K562 (cell line): ENCODE measurements around the gene PLEKHF1. TPM values are rescaled to one million over a fixed set of nuclear protein-coding genes. Genes with fewer than 3 reads are reported as not detected.

Source experiments
- CEBPB ChIP-seq: fragments of 450-650 bp; IDR thresholded peaks from 2 replicates; pipeline ENCODE4 v1.6.1; 2016; ENCODE audit warnings: missing genetic modification characterization, missing compliant biosample characterization
- ELK1 ChIP-seq: sonication (generic); formaldehyde crosslinking; IDR thresholded peaks from 2 replicates; pipeline ENCODE4 v1.8.1; 2022; ENCODE audit warnings: missing genetic modification reagents
- ETV6 ChIP-seq, 3 experiments: fragments of 150-350 bp in 1 of 3; sonication (generic) in 1 of 3; formaldehyde crosslinking in 1 of 3; IDR thresholded peaks; 2 replicates each; pipeline versions ENCODE4 v1.6.1 to v1.8.0; 2014 to 2022; ENCODE audit warnings: borderline replicate concordance in 2 of 3, low read depth in 2 of 3, antibody characterized with exemption in 1 of 3, low read length in 1 of 3, mild to moderate bottlenecking in 1 of 3, missing genetic modification reagents in 1 of 3
- FUS ChIP-seq: fragments of 200-400 bp; formaldehyde crosslinking; optimal IDR thresholded peaks from 2 replicates; pipeline ENCODE3; 2017; ENCODE audit warnings: low read depth, low read length
- NCOA6 ChIP-seq: fragments of 450-650 bp; IDR thresholded peaks from 2 replicates; pipeline ENCODE4 v1.6.1; 2017; ENCODE audit warnings: mild to moderate bottlenecking
- NRF1 ChIP-seq, 2 experiments: fragments of 450-650 bp; IDR thresholded peaks in 1 of 2; conservative IDR thresholded peaks in 1 of 2; 2 replicates each; pipeline ENCODE4 v1.6.1; 2014; ENCODE audit warnings: mild to moderate bottlenecking in 2 of 2
- PPARD ChIP-seq: fragments of 250-450 bp; sonication (Bioruptor Pico); IDR thresholded peaks from 2 replicates; pipeline ENCODE4 v1.8.0; 2022; ENCODE audit warnings: inconsistent platforms, mild to moderate bottlenecking, moderate library complexity
- PURB ChIP-seq: sonication (generic); formaldehyde crosslinking; IDR thresholded peaks from 2 replicates; pipeline ENCODE4 v1.9.0; 2021; ENCODE audit warnings: low read depth, mild to moderate bottlenecking, missing genetic modification reagents
- RBM34 ChIP-seq: fragments of 200-400 bp; formaldehyde crosslinking; IDR thresholded peaks from 2 replicates; pipeline ENCODE4 v1.6.1; 2018; ENCODE audit warnings: low read length, borderline replicate concordance; ENCODE audit not compliant: insufficient read depth
- SAFB ChIP-seq: fragments of 200-400 bp; formaldehyde crosslinking; IDR thresholded peaks from 2 replicates; pipeline ENCODE4 v1.6.1; 2017; ENCODE audit warnings: low read depth, low read length, borderline replicate concordance
- TEAD4 ChIP-seq, 2 experiments: sonication (generic) in 1 of 2; formaldehyde crosslinking in 1 of 2; IDR thresholded peaks; 2 replicates each; pipeline versions ENCODE4 v1.6.1 to v1.8.0; 2012 to 2022; ENCODE audit warnings: borderline replicate concordance in 1 of 2, inconsistent platforms in 1 of 2, low read length in 1 of 2, mild to moderate bottlenecking in 1 of 2, missing genetic modification reagents in 1 of 2
- XRCC4 ChIP-seq: IDR thresholded peaks from one replicate; pipeline ENCODE4 v1.6.1; 2011; ENCODE audit not compliant: insufficient read depth, insufficient read length; ENCODE audit errors: extremely low read depth
- ZBTB12 ChIP-seq: fragments of 250-450 bp; sonication (Bioruptor Pico); IDR thresholded peaks from 2 replicates; pipeline ENCODE4 v1.4.0; 2020
- ZBTB49 ChIP-seq: sonication (generic); formaldehyde crosslinking; IDR thresholded peaks from 2 replicates; pipeline ENCODE4 v1.8.0; 2022; ENCODE audit warnings: missing genetic modification reagents, mild to moderate bottlenecking, borderline replicate concordance
- ZNF24 ChIP-seq: fragments of 450-650 bp; IDR thresholded peaks from 2 replicates; pipeline ENCODE4 v1.6.1; 2016
- ZNF655 ChIP-seq: fragments of 250-450 bp; sonication (Bioruptor Pico); IDR thresholded peaks from 2 replicates; pipeline ENCODE4 v1.5.0; 2021
- ZNF695 ChIP-seq: fragments of 450-650 bp; formaldehyde crosslinking; IDR thresholded peaks from 2 replicates; pipeline ENCODE4 v1.4.0; 2020; ENCODE audit warnings: mild to moderate bottlenecking, moderate library complexity
- polyA plus RNA-seq, 8 experiments: library from polyadenylated mRNA; depleted of rRNA in 4 of 8; stranded (reverse) in 5 of 8; unstranded in 3 of 8; fragments of >200 nt; fragmentation: Nextera tagmentation in 2 of 8; fragmentation: Illumina TruSeq in 1 of 8; extraction: Ambion mirVana in 2 of 8; extraction: Trizol in 1 of 8; gene quantifications; 2 replicates each; pipeline versions ENCODE4 v1.2.1 to v1.2.3, GENCODE V29; 2011 to 2014; ENCODE audit warnings: inconsistent platforms in 1 of 8, missing spikeins in 1 of 8
- total RNA-seq, 7 experiments: library from RNA; depleted of rRNA in 6 of 7; stranded (reverse); fragments of >200 nt in 6 of 7; fragmentation: Illumina TruSeq in 2 of 7; extraction: Trizol in 2 of 7; gene quantifications; 2 replicates each; pipeline versions ENCODE4 v1.2.1 to v1.2.3, GENCODE V29; 2011 to 2021; ENCODE audit warnings: low replicate concordance in 1 of 7
- TF ChIP-seq, protein P1 (sequence below): IDR thresholded peaks from 3 replicates; pipeline ENCODE4 v1.6.1; 2011; ENCODE audit warnings: borderline replicate concordance, mild to moderate bottlenecking; ENCODE audit not compliant: insufficient read length, insufficient read depth

Gene PLEKHF1
- total and polyA plus RNA-seq, 9 of the 15 experiments (the other 6 are each of a cell fraction or from before 2014, with no cell fraction given), result 0.07 to 13.4 (median 3.9) TPM; not detected in 1

- TF ChIP-seq ZBTB12 (no peak), NRF1 (conservative IDR thresholded peaks at IDR 0.05 in 1 of 2, IDR thresholded peaks at IDR 0.05 in 1 of 2) (peak in 1 of 2 experiments; percentile 37; a peak in 2 of 4 replicates), ZNF24 (no peak), XRCC4 (no peak), ZNF695 (CRISPR knock-in tag) (no peak), ETV6 (IDR thresholded peaks at IDR 0.05; ENCODE audit: borderline replicate concordance in 1 of 2, low read depth in 2 of 2, low read length in 1 of 2) (no peak), ETV6 (CRISPR knock-in tag; IDR thresholded peaks at IDR 0.05; ENCODE audit: borderline replicate concordance) (no peak), SAFB (no peak), CEBPB (no peak), PPARD (CRISPR knock-in tag) (no peak), RBM34 (no peak), ZBTB49 (CRISPR knock-in tag) (no peak), ZNF655 (no peak), TEAD4 (IDR thresholded peaks at IDR 0.05; ENCODE audit: low read length) (no peak), TEAD4 (CRISPR knock-in tag; IDR thresholded peaks at IDR 0.05; ENCODE audit: borderline replicate concordance) (no peak), ELK1 (CRISPR knock-in tag) (no peak), PURB (CRISPR knock-in tag) (no peak), NCOA6 (no peak), FUS (no peak)
- TF ChIP-seq, protein P1, sequence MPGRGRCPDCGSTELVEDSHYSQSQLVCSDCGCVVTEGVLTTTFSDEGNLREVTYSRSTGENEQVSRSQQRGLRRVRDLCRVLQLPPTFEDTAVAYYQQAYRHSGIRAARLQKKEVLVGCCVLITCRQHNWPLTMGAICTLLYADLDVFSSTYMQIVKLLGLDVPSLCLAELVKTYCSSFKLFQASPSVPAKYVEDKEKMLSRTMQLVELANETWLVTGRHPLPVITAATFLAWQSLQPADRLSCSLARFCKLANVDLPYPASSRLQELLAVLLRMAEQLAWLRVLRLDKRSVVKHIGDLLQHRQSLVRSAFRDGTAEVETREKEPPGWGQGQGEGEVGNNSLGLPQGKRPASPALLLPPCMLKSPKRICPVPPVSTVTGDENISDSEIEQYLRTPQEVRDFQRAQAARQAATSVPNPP, result no peak
Observed at GRCh38 chr19:29662604-29663404, 2.5 kb upstream of the PLEKHF1 start (continued).
